OCI-LY1 (cell line): ENCODE data around the gene ISG20.
A peak's percentile ranks its signal among the peaks of the same experiment; 100 is the strongest.

Experiments used
- H2AFZ ChIP-seq: fragments of 200-600 bp; sonication (generic), shearing (Covaris generic); 2 replicates; pipeline ENCODE4 v1.6.0; 2014; ENCODE audit warnings: antibody characterized with exemption, mild to moderate bottlenecking, low read length
- H3F3A ChIP-seq: fragments of 200-600 bp; sonication (generic), shearing (Covaris generic); 2 replicates; pipeline ENCODE4 v1.6.0; 2014; ENCODE audit warnings: mild to moderate bottlenecking, antibody characterized with exemption, low read length, moderate library complexity; ENCODE audit not compliant: insufficient read depth
- H3K27ac ChIP-seq: fragments of 200-600 bp; sonication (generic); 2 replicates; pipeline ENCODE4 v1.5.1; 2014; ENCODE audit warnings: low read length, mixed run types, mild to moderate bottlenecking, low read depth; ENCODE audit not compliant: poor library complexity, severe bottlenecking
- H3K27me3 ChIP-seq: fragments of 200-600 bp; sonication (generic); 2 replicates; pipeline ENCODE4 v1.6.0; 2014; ENCODE audit warnings: antibody characterized with exemption, mild to moderate bottlenecking, low read length, moderate library complexity; ENCODE audit not compliant: insufficient read depth
- H3K36me3 ChIP-seq: fragments of 200-600 bp; sonication (generic); 2 replicates; pipeline ENCODE4 v1.6.1; 2014; ENCODE audit warnings: mild to moderate bottlenecking, antibody characterized with exemption, low read length, moderate library complexity, mixed read lengths; ENCODE audit not compliant: insufficient read depth
- H3K4me1 ChIP-seq: fragments of 200-600 bp; sonication (generic); 2 replicates; pipeline ENCODE4 v1.5.1; 2014; ENCODE audit warnings: mild to moderate bottlenecking, low read length, moderate library complexity; ENCODE audit not compliant: insufficient read depth, severe bottlenecking
- H3K4me2 ChIP-seq: fragments of 200-600 bp; sonication (generic), shearing (Covaris generic); 2 replicates; pipeline ENCODE4 v1.6.1; 2014; ENCODE audit warnings: low read length
- H3K4me3 ChIP-seq: fragments of 200-600 bp; sonication (generic); 2 replicates; pipeline ENCODE4 v1.5.1; 2014; ENCODE audit warnings: low read length, low read depth, mild to moderate bottlenecking, mixed read lengths; ENCODE audit not compliant: poor library complexity, severe bottlenecking
- H3K79me2 ChIP-seq: fragments of 200-600 bp; shearing (Covaris generic); 2 replicates; pipeline ENCODE4 v1.6.1; 2016; ENCODE audit warnings: mixed run types, low read length, mixed read lengths; ENCODE audit not compliant: insufficient read depth
- H3K9ac ChIP-seq: fragments of 200-600 bp; sonication (generic), shearing (Covaris generic); 2 replicates; pipeline ENCODE4 v1.6.1; 2014; ENCODE audit warnings: mild to moderate bottlenecking, low read length, mixed read lengths
- H3K9me2 ChIP-seq: fragments of 200-600 bp; sonication (generic), shearing (Covaris generic); 2 replicates; pipeline ENCODE4 v1.6.1; 2014; ENCODE audit warnings: low read depth, mild to moderate bottlenecking, low read length, mixed read lengths
- H3K9me3 ChIP-seq: fragments of 200-600 bp; shearing (Covaris generic); 2 replicates; pipeline ENCODE4 v1.6.1; 2014; ENCODE audit warnings: low read length, mixed read lengths
- H4K20me1 ChIP-seq: fragments of 200-600 bp; sonication (generic), shearing (Covaris generic); 2 replicates; pipeline ENCODE4 v1.6.0; 2016; ENCODE audit warnings: mild to moderate bottlenecking, low read length; ENCODE audit not compliant: insufficient read depth
- CTCF ChIP-seq: fragments of 200-600 bp; sonication (generic), shearing (Covaris generic); IDR thresholded peaks from 2 replicates; pipeline ENCODE4 v1.5.1; 2017; ENCODE audit warnings: mild to moderate bottlenecking, antibody characterized with exemption, low read length, moderate library complexity, mixed read lengths
- EZH2 ChIP-seq: fragments of 200-600 bp; sonication (generic), shearing (Covaris generic); IDR thresholded peaks from 2 replicates; pipeline ENCODE4 v1.8.0; 2017; ENCODE audit warnings: borderline replicate concordance, mixed run types, mild to moderate bottlenecking, antibody characterized with exemption, low read length, moderate library complexity, mixed read lengths

ISG20 gene

GRCh38 chr15:88622605-88622975, 16.2 kb upstream of the ISG20 start:
- Histone ChIP-seq H3K9me3 (no peaks in the 10 kb centered on the region), H3K9ac (peak overlapping the region; percentile 98), H2AFZ (no peak overlapping the region), H3K79me2 (peaks cover 43% of the 10 kb centered on the region), H3K27me3 (no peaks in the 10 kb centered on the region), H3K4me3 (peak overlapping the region; percentile 97), H3K4me1 (peaks cover 52% of the 10 kb centered on the region), H3K4me2 (peak overlapping the region; percentile 95), H3K36me3 (peaks cover 26% of the 10 kb centered on the region), H3K27ac (peak overlapping the region; percentile 85), H4K20me1 (no peaks in the 10 kb centered on the region), H3K9me2 (no peaks in the 10 kb centered on the region), H3F3A (no peaks in the 10 kb centered on the region)
- TF ChIP-seq EZH2 (no peak), CTCF (no peak)

GRCh38 chr15:88623061-88623460, 15.8 kb upstream of the ISG20 start:
- H3K27me3 ChIP-seq, result no peaks in the 10 kb centered on the region
- no peaks in the 10 kb centered on the region for H3K9me3 ChIP-seq
- H2AFZ ChIP-seq, result no peak overlapping the region
- TF ChIP-seq CTCF, result no peak
- no peak for TF ChIP-seq EZH2
- H3K36me3 ChIP-seq, result peaks cover 30% of the 10 kb centered on the region
- H3K4me3 ChIP-seq, result peak overlapping the region; percentile 97
- H3K4me1 ChIP-seq, result peaks cover 54% of the 10 kb centered on the region
- H3K4me2 ChIP-seq, result peak overlapping the region; percentile 95
- no peaks in the 10 kb centered on the region for H3F3A ChIP-seq
- H3K9ac ChIP-seq, result peak overlapping the region; percentile 98
- H3K79me2 ChIP-seq, result peaks cover 43% of the 10 kb centered on the region
- H3K9me2 ChIP-seq, result no peaks in the 10 kb centered on the region
- peak overlapping the region; percentile 85 for H3K27ac ChIP-seq
- H4K20me1 ChIP-seq, result no peaks in the 10 kb centered on the region

- H3K9ac ChIP-seq, result peak overlapping the region; percentile 98; the same call in 1 of the 2 replicates
- TF ChIP-seq EZH2 (no peak), CTCF (no peak)
- H3K79me2 ChIP-seq, result peaks cover 43% of the 10 kb centered on the region
- H3F3A ChIP-seq, result no peaks in the 10 kb centered on the region
- H3K27me3 ChIP-seq, result no peaks in the 10 kb centered on the region
- H3K9me2 ChIP-seq, result no peaks in the 10 kb centered on the region
- peak overlapping the region; percentile 97 for H3K4me3 ChIP-seq
- peaks cover 36% of the 10 kb centered on the region for H3K36me3 ChIP-seq
- peak overlapping the region; percentile 95 for H3K4me2 ChIP-seq
- peak overlapping the region; percentile 85 for H3K27ac ChIP-seq
- no peaks in the 10 kb centered on the region for H3K9me3 ChIP-seq
- H2AFZ ChIP-seq, result no peak overlapping the region
- peaks cover 54% of the 10 kb centered on the region for H3K4me1 ChIP-seq
- no peaks in the 10 kb centered on the region for H4K20me1 ChIP-seq
These were observed 15.2 kb upstream of the ISG20 start for GRCh38 chr15:88623632-88624031.
